ENCODE measurements around the gene RNF20. TPM values are rescaled to one million over a fixed set of nuclear protein-coding genes. Genes with fewer than 3 reads are reported as not detected.

RNF20 gene
- total RNA-seq, 4 donors from 2014 or later, result 17.3 to 24.6 (median 20.9) TPM

DNA sequence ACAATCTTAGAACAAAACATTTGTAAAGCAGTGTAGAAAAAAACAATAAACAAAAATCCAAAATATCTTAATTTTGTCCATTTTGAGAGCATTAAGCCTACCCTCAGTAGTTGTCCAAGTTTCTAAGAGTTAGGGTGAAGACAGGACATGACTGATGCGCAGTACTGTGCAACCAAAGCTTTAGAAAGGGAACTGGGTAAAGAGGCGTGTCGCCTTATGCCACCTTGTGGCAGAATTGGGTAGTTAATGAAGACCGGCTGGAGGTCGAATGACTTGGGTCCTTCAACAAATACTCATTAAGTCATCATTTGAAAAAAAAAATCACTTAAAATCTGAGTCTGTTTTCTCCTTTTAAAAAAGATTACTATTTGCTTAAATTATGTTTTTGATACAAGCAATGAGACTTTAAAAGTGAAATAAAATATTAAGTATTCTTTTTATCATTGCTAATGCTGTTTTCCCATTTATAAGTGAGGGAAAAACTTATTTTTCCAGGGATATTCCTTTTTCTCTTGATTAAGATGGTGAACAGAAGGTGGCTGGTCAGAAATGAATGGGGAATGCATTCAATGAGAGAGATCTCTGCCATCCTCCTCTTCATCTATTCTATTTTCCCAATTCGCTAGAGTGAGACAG is 3.5 kb upstream of the RNF20 start:
- Histone ChIP-seq H3K27ac (no peak overlapping the region), H3K4me3 (no peak overlapping the region), H3K27me3 (no peaks in the 10 kb centered on the region), H3K4me1 (peaks cover 4 to 32% (median 13%) of the 10 kb centered on the region in 3 donors), H3K36me3 (peaks cover 0 to under 1% (median 0%) of the 10 kb centered on the region in 3 donors), H3K9me3 (no peaks in the 10 kb centered on the region)
- 16% methylated on average over 6 of the region's 6 CpGs for WGBS, 2 donors
- no peak for DNase-seq
- intact Hi-C loops (cut with DNase I), result no loop called here
- no peak for TF ChIP-seq POLR2A (IDR thresholded peaks at IDR 0.05)
- TF ChIP-seq, protein P1, sequence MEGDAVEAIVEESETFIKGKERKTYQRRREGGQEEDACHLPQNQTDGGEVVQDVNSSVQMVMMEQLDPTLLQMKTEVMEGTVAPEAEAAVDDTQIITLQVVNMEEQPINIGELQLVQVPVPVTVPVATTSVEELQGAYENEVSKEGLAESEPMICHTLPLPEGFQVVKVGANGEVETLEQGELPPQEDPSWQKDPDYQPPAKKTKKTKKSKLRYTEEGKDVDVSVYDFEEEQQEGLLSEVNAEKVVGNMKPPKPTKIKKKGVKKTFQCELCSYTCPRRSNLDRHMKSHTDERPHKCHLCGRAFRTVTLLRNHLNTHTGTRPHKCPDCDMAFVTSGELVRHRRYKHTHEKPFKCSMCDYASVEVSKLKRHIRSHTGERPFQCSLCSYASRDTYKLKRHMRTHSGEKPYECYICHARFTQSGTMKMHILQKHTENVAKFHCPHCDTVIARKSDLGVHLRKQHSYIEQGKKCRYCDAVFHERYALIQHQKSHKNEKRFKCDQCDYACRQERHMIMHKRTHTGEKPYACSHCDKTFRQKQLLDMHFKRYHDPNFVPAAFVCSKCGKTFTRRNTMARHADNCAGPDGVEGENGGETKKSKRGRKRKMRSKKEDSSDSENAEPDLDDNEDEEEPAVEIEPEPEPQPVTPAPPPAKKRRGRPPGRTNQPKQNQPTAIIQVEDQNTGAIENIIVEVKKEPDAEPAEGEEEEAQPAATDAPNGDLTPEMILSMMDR (IDR thresholded peaks at IDR 0.05), result peak; percentile 63 to 88 (median 86)

DNA sequence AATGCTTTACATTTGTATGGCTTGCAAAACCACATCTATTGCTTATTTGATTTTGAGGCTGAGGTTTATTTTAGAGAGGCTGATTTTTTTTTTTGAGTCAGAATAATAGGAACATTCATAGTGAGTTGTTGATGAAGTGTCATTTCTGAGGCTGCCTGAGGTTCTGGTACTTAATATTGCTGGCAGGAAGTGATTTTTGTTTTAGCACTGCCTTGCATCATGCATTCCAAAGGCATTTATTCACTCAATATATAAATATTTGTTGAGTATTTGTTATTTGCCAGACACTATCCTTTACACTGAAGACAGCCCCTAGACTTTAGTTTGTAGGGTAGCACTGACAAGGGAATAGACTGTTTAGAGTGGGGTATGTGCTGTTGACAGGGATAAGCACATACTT is 2.7 kb downstream of the RNF20 start:
- Histone ChIP-seq H3K27ac (no peak overlapping the region), H3K9me3 (no peaks in the 10 kb centered on the region), H3K4me3 (no peak overlapping the region), H3K27me3 (no peaks in the 10 kb centered on the region), H3K4me1 (peaks cover 4 to 55% (median 22%) of the 10 kb centered on the region in 3 donors), H3K36me3 (peaks cover 4 to 58% (median 22%) of the 10 kb centered on the region in 3 donors)
- DNase-seq, result no peak
- TF ChIP-seq, protein P1 (IDR thresholded peaks at IDR 0.05), result no peak
- no peak for TF ChIP-seq POLR2A (IDR thresholded peaks at IDR 0.05)
- intact Hi-C loops (cut with DNase I), result no loop called here

DNA sequence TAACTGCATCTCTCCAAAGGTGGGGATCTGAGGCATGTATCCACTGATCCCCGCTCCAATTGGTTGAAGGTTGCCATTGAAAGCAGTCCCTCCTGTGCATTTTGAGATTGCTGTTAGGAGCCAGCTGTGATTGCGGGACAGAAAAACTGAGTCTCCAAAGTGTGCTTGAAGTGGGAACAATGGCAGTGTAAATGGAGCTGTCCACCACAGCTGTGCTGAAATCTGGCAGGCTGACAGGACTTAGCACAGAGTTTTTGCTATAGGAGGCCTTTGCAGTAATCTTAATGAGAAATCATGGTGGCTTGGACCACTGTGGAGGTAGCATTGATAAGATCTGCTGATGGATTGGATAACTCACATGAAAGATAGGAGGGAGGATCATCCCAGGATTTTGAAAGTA is 3.3 kb downstream of the RNF20 start:
- H3K4me1 ChIP-seq, result peaks cover 4 to 49% (median 22%) of the 10 kb centered on the region in 3 donors
- intact Hi-C loops (cut with DNase I), result no loop called here
- no peaks in the 10 kb centered on the region for H3K27me3 ChIP-seq
- TF ChIP-seq POLR2A (IDR thresholded peaks at IDR 0.05), result no peak
- TF ChIP-seq, protein P1 (IDR thresholded peaks at IDR 0.05), result no peak
- H3K9me3 ChIP-seq, result no peaks in the 10 kb centered on the region
- H3K4me3 ChIP-seq, result no peak overlapping the region
- H3K27ac ChIP-seq, result no peak overlapping the region
- DNase-seq, result no peak
- H3K36me3 ChIP-seq, result peaks cover 4 to 64% (median 22%) of the 10 kb centered on the region in 3 donors
- 88 to 94% methylated on average over 2 of the region's 2 CpGs for WGBS, 2 donors

DNA sequence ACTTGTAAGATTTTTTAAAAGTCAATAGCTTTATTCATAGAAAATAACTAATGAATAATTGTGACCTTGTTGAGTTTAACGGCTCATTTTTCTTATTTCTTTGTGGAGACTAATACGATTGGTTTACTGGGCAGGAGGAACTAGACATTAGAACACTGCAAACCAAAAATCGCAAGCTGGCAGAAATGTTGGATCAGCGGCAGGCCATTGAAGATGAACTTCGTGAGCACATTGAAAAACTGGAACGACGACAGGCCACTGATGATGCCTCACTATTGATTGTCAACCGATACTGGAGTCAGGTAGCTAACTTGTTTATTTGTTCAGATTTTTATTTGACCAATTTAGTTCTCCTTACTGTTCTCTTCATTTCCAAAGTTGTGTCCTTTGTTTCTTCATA is 6.4 kb downstream of the RNF20 start:
- H3K36me3 ChIP-seq, result peaks cover 4 to 92% (median 22%) of the 10 kb centered on the region in 3 donors
- WGBS, 2 donors, result 89 to 96% methylated on average over 8 of the region's 8 CpGs
- TF ChIP-seq POLR2A (IDR thresholded peaks at IDR 0.05), result no peak
- TF ChIP-seq, protein P1 (IDR thresholded peaks at IDR 0.05), result no peak
- no peaks in the 10 kb centered on the region for H3K27me3 ChIP-seq
- DNase-seq, result no peak
- intact Hi-C loops (cut with DNase I), result no loop called here
- no peak overlapping the region for H3K27ac ChIP-seq
- H3K9me3 ChIP-seq, result no peaks in the 10 kb centered on the region
- peaks cover 0 to 32% (median 9%) of the 10 kb centered on the region in 3 donors for H3K4me1 ChIP-seq
- H3K4me3 ChIP-seq, result no peak overlapping the region

DNA sequence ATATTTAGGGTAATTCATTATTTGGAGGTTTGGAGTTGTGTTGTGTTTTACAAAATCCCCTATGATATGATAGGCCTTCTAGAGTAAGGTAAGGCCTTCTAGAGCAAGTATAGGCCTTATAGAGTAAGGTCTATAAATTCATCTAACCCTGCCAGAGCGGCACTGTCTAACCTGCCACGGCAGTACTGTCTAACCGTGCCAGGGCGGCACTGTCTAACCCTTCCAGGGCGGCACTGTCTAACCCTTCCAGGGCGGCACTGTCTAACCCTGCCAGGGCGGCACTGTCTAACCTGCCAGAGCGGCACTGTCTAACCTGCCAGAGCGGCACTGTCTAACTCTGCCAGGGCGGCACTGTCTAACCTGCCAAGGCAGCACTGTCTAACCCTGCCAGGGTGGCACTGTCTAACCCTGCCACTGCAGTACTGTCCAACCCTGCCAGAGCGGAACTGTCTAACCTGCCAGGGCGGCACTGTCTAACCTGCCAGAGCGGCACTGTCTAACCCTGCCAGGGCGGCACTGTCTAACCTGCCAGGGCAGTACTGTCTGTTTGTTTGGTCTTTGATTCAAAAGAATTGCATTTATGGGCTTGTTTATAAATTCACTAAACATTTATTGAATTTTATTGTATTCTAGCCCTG is 9.6 kb downstream of the RNF20 start:
- DNase-seq, result no peak
- whole genome bisulfite sequencing, 2 donors, result 29 to 71% methylated on average over 4 to 10 of the region's 14 CpGs
- intact Hi-C loops (cut with DNase I), result no loop called here
- H3K4me1 ChIP-seq, result peaks cover 0 to 11% (median 0%) of the 10 kb centered on the region in 3 donors
- no peak overlapping the region for H3K4me3 ChIP-seq
- peak overlapping the region in 3 of 4 donors; percentile 24 to 56 (median 53) for H3K27ac ChIP-seq
- TF ChIP-seq, protein P1 (IDR thresholded peaks at IDR 0.05), result no peak
- TF ChIP-seq POLR2A (IDR thresholded peaks at IDR 0.05), result no peak
- H3K9me3 ChIP-seq, result no peaks in the 10 kb centered on the region
- H3K36me3 ChIP-seq, result peaks cover 11 to 98% (median 36%) of the 10 kb centered on the region in 3 donors
- no peaks in the 10 kb centered on the region for H3K27me3 ChIP-seq

Data from esophagus squamous epithelium (tissue), 5 donors.